AG04449 (cell line): ENCODE measurements around the gene ZNF248.

Experiments
- CTCF ChIA-PET: fragments of 350-600 bp; formaldehyde crosslinking; extraction: SDS; loops from one replicate; lab custom pipeline; 2021; ENCODE audit warnings: antibody characterized with exemption; lab: Yijun Ruan, JAX
- POLR2A ChIA-PET: fragments of 400-600, 350-600 bp; formaldehyde crosslinking; extraction: SDS; loops from one replicate; lab custom pipeline; 2020; ENCODE audit warnings: antibody characterized with exemption, inconsistent platforms; lab: Yijun Ruan, JAX
- DNase-seq: peaks from one replicate; pipeline ENCODE4 v3.0.0-alpha.2; 2010; ENCODE audit warnings: low read depth, low spot score
- H3K4me3 ChIP-seq: 2 replicates; pipeline ENCODE4 v1.5.1; 2011; ENCODE audit warnings: low read depth, mild to moderate bottlenecking, control low read depth, low read length
- TF ChIP-seq, protein P1 (sequence below): IDR thresholded peaks from one replicate; pipeline ENCODE4 v1.5.1; 2011; ENCODE audit warnings: mild to moderate bottlenecking, moderate library complexity, low read length, control low read depth, inconsistent platforms; ENCODE audit not compliant: insufficient read depth; ENCODE audit errors: missing control alignments

The ZNF248 gene

GRCh38 chr10:37872283-37872682, 14.9 kb upstream of the ZNF248 start:
- no peak overlapping the region for H3K4me3 ChIP-seq
- no peak for DNase-seq
- ChIA-PET POLR2A (no interaction called here), CTCF (no interaction called here)
- TF ChIP-seq, protein P1, sequence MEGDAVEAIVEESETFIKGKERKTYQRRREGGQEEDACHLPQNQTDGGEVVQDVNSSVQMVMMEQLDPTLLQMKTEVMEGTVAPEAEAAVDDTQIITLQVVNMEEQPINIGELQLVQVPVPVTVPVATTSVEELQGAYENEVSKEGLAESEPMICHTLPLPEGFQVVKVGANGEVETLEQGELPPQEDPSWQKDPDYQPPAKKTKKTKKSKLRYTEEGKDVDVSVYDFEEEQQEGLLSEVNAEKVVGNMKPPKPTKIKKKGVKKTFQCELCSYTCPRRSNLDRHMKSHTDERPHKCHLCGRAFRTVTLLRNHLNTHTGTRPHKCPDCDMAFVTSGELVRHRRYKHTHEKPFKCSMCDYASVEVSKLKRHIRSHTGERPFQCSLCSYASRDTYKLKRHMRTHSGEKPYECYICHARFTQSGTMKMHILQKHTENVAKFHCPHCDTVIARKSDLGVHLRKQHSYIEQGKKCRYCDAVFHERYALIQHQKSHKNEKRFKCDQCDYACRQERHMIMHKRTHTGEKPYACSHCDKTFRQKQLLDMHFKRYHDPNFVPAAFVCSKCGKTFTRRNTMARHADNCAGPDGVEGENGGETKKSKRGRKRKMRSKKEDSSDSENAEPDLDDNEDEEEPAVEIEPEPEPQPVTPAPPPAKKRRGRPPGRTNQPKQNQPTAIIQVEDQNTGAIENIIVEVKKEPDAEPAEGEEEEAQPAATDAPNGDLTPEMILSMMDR, result no peak

DNA sequence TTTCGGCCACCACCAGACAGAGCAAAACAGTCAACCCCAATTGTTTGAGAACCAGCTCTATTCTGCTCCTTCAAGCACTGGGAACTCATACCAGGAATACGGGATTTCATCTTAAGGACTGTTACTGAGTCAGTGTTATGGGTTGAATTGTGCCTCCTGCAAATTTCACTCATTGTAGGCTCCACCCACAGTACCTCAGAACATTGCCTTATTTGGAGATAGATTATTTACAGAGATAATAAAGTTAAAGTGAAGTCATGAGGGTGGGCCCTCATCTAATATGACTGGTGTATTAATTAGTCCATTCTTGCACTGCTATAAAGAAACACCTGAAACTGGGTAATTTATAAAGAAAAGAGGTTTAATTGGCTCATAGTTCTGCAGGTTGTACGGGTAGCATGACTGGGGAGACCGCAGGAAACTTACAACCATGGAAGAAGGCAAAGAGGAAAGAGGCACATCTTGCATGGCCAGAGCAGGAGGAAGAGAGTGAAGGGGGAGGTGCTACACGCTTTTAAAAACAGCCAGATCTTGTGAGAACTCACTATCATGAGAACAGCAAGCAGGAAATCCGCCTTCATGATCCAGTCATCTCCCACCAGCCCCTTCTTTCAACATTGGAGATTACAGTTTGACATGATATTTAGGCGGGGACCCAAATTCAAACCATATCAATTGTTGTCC, 14.3 kb upstream of the ZNF248 start:
- H3K4me3 ChIP-seq, result no peak overlapping the region
- no peak for DNase-seq
- ChIA-PET CTCF (no interaction called here), POLR2A (no interaction called here)
- TF ChIP-seq, protein P1, result no peak

DNA sequence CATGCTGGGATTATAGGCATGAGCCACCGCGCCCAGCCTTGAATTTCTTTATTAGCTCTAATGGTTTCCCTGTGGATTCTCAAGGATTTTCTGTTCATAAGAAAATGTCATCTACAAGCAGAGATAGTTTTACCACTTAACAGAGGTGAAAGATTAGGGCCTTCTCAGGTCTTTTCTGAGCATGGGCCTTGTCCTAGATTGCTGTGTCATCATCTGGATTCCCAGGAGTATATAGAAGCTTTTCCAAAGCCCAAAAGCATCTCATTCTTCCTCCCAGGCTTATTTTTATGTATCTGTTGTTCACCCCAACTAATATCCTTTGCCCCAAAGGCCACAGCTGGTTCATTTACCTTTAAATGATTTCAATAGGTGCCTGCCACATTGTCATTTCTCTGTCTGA, 13.7 kb upstream of the ZNF248 start:
- POLR2A ChIA-PET, result no interaction called here
- CTCF ChIA-PET, result no interaction called here
- no peak for DNase-seq
- no peak overlapping the region for H3K4me3 ChIP-seq
- TF ChIP-seq, protein P1, result no peak

GRCh38 chr10:37868796-37869195, 11.4 kb upstream of the ZNF248 start:
- no peak overlapping the region for H3K4me3 ChIP-seq
- CTCF ChIA-PET, result no interaction called here
- DNase-seq, result no peak
- POLR2A ChIA-PET, result no interaction called here
- TF ChIP-seq, protein P1, result no peak

- H3K4me3 ChIP-seq, result no peak overlapping the region
- ChIA-PET CTCF (interaction anchor here (0.8 to 1.2 kb wide), 2 partner anchors 8 to 111 kb away, joined by 3 to 4 read pairs; partner anchors contain the start of gene ZNF25), POLR2A (interaction anchor here (1.0 kb wide), 1 partner anchor 8 kb away, joined by 3 read pairs; no protein-coding TSS in a partner anchor)
These were observed 8.8 kb upstream of the ZNF248 start for GRCh38 chr10:37865957-37866803.

More at GRCh38 chr10:37865957-37866803, 8.8 kb upstream of the ZNF248 start:
- no peak for DNase-seq
- TF ChIP-seq, protein P1, result no peak
